Natural killer cell treated with Interleukin-12 subunit alpha and Interleukin-12 subunit beta and Interleukin-15 and Interleukin-18, amount 100 ng/mL, for 72 hours (primary cell): ENCODE results near the gene DOP1A. TPM values are rescaled to one million over a fixed set of nuclear protein-coding genes. Genes with fewer than 3 reads are reported as not detected.

ENCODE experiments used
- ATAC-seq, 2 donors: fragments of 150-1000 bp; cut with Tn5 transposase in 1 of 2; sonication (Bioruptor Pico), chemical (Tn5 transposase) in 1 of 2; 2 replicates each; pipeline ENCODE4 v1.10.0; 2021
- DNase-seq: peaks from one replicate; pipeline ENCODE4 v3.0.0; 2022; ENCODE audit warnings: low spot score
- H3K27ac Mint-ChIP-seq, 2 donors: 1 replicate in 1 of 2; 2 replicates in 1 of 2; pipeline ENCODE4 v1.8.0; 2022; ENCODE audit warnings: mixed read lengths in 2 of 2, mild to moderate bottlenecking in 1 of 2, moderate library complexity in 1 of 2
- H3K27me3 Mint-ChIP-seq, 2 donors: 1 replicate in 1 of 2; 2 replicates in 1 of 2; pipeline ENCODE4 v1.8.0; 2022; ENCODE audit warnings: mixed read lengths in 2 of 2
- H3K36me3 Mint-ChIP-seq: one replicate; pipeline ENCODE4 v1.8.0; 2022; ENCODE audit warnings: mixed read lengths
- H3K4me1 Mint-ChIP-seq, 2 donors: 1 replicate in 1 of 2; 2 replicates in 1 of 2; pipeline ENCODE4 v1.8.0; 2022; ENCODE audit warnings: low read depth in 2 of 2, mixed read lengths in 2 of 2, mild to moderate bottlenecking in 1 of 2
- H3K4me3 Mint-ChIP-seq: one replicate; pipeline ENCODE4 v1.8.0; 2022; ENCODE audit warnings: mixed read lengths
- H3K9me3 Mint-ChIP-seq: 2 replicates; pipeline ENCODE4 v1.8.0; 2022; ENCODE audit warnings: mixed read lengths
- total RNA-seq, 2 donors: library from RNA; stranded (reverse); gene quantifications; one replicate each; pipeline ENCODE4 v1.2.3, GENCODE V29; 2022

Gene DOP1A, protein sequence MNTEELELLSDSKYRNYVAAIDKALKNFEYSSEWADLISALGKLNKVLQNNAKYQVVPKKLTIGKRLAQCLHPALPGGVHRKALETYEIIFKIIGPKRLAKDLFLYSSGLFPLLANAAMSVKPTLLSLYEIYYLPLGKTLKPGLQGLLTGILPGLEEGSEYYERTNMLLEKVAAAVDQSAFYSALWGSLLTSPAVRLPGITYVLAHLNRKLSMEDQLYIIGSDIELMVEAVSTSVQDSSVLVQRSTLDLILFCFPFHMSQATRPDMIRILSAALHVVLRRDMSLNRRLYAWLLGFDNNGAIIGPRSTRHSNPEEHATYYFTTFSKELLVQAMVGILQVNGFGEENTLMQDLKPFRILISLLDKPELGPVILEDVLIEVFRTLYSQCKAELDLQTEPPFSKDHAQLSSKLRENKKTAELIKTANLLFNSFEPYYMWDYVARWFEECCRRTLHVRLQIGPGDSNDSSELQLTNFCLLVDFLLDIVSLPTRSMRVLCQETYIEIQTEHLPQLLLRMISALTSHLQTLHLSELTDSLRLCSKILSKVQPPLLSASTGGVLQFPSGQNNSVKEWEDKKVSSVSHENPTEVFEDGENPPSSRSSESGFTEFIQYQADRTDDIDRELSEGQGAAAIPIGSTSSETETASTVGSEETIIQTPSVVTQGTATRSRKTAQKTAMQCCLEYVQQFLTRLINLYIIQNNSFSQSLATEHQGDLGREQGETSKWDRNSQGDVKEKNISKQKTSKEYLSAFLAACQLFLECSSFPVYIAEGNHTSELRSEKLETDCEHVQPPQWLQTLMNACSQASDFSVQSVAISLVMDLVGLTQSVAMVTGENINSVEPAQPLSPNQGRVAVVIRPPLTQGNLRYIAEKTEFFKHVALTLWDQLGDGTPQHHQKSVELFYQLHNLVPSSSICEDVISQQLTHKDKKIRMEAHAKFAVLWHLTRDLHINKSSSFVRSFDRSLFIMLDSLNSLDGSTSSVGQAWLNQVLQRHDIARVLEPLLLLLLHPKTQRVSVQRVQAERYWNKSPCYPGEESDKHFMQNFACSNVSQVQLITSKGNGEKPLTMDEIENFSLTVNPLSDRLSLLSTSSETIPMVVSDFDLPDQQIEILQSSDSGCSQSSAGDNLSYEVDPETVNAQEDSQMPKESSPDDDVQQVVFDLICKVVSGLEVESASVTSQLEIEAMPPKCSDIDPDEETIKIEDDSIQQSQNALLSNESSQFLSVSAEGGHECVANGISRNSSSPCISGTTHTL (N-terminal part only)
- 10 to 100 TPM; 22.6 to 32.6 TPM for total RNA-seq

DNA sequence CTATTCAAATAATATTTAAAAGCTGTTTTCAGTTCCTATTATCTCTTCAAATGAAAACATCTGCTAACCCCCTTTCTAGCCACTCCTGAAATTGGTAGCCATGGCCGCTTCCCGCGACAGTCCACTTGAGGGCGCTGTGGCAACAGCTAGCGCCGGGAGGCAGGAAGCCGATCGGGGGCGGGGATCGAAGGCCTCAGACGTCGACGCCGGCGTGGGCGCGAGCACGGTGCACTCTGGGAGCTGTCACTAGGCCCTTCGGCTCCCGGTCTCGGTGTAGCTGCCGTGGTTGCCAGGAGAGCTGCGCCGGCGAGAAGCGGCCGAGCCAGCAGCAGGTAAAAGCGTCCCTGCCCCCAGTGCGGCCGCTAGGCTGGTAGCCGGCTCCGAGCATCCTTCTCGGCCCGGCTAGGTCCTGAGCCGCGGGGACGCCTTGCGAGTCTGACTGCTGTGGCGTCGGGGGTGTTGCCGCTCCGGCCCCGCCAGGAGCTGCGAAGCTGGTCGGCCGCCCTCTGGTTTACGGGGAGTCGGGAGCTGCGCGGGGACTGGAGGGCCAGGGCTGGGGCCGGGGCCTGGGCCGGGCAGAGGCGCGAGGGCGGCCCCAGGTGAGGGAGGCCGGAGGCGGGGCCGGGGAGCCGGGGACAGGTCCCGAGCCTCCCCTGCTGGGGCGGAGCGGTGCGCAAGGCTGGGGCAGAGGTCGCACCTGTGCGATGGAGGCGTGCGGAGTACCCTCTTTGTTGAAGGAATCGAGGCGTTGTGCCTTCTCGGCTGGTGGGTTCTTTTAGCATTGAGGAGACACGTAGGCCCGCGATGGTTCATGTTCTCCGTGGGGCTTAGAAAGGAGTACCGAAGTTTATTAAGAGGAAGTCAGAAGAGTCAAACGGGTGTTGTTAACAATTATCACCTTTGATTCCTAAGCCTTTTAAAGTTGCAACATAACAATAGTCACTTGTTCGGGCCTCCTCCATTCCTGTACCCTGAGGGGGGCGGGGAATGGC, at the start of gene DOP1A:
Gene DOP1A, plus strand, starts transcription at position 224 of the 992 bp plus-strand sequence. CDS start 29,307 bp downstream, outside the sequence.
- DNase-seq (peak; percentile 97), ATAC-seq (peak; percentile 94)
- H3K27ac Mint-ChIP-seq = peak within 1 kb of the TSS; percentile 74 to 92
- no peaks in the 10 kb centered on the region for H3K9me3 Mint-ChIP-seq
- no peaks in the 10 kb centered on the region for H3K36me3 Mint-ChIP-seq
- peaks cover 32 to 33% of the 10 kb centered on the region in 2 donors for H3K4me1 Mint-ChIP-seq
- no peaks in the 10 kb centered on the region for H3K27me3 Mint-ChIP-seq
- H3K4me3 Mint-ChIP-seq = peak within 1 kb of the TSS; percentile 85

DNA sequence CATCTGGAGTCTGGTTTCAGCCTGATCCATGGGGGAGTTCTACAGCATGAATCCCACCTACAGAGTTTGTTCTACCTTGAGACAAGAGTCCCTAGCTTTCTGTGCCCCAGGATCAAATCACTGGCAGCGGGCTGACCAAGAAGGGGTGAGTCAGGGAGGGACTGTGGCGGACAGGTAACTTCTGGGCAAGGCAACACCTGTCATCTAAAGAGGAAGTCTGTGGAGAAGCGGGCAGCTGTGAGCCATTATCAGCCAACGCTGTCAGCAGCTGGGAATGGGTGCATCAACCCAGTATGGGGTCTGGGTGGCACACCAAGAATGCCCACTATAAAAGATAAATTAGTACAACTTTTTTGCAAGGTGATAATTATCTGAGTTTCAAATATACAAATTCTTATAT, 47.7 kb upstream of the DOP1A start:
- Mint-ChIP-seq H3K27ac (no peak overlapping the region), H3K36me3 (peaks cover 6% of the 10 kb centered on the region)
- ATAC-seq = no peak

GRCh38 chr6:83031689-83032088, 35.8 kb upstream of the DOP1A start:
- Mint-ChIP-seq H3K36me3 (peaks cover 18% of the 10 kb centered on the region), H3K27ac (no peak overlapping the region), H3K9me3 (peaks cover 3% of the 10 kb centered on the region), H3K4me1 (no peaks in the 10 kb centered on the region), H3K4me3 (no peak overlapping the region), H3K27me3 (no peaks in the 10 kb centered on the region)
- ATAC-seq (no peak), DNase-seq (no peak)

More for the DNA sequence above, 47.7 kb upstream of the DOP1A start:
- no peaks in the 10 kb centered on the region for H3K9me3 Mint-ChIP-seq
- no peak overlapping the region for H3K4me3 Mint-ChIP-seq
- no peaks in the 10 kb centered on the region for H3K4me1 Mint-ChIP-seq
- no peak for DNase-seq
- H3K27me3 Mint-ChIP-seq = no peaks in the 10 kb centered on the region

DNA sequence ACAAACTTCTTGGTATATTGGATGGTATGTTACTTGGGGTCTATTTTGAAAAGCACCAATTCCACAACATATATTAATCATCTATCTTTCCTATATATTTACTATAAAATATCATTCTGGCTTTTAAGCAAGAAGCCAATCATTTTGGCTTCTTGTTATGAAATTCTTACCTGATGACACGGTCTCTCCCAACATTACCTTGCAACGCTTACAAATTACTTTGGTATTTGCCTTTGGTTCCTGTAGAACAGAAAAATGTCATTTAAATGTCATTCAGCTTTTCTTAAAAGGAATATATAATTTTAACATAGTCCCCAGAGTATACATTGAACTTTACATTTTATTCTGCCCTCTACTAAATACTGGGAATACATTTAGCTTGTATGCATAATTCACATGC, 29.2 kb upstream of the DOP1A start:
- Mint-ChIP-seq H3K27ac (no peak overlapping the region), H3K27me3 (no peaks in the 10 kb centered on the region), H3K4me3 (no peak overlapping the region), H3K9me3 (no peaks in the 10 kb centered on the region), H3K4me1 (no peaks in the 10 kb centered on the region), H3K36me3 (peaks cover 6% of the 10 kb centered on the region)
- ATAC-seq = no peak
- DNase-seq = no peak

DNA sequence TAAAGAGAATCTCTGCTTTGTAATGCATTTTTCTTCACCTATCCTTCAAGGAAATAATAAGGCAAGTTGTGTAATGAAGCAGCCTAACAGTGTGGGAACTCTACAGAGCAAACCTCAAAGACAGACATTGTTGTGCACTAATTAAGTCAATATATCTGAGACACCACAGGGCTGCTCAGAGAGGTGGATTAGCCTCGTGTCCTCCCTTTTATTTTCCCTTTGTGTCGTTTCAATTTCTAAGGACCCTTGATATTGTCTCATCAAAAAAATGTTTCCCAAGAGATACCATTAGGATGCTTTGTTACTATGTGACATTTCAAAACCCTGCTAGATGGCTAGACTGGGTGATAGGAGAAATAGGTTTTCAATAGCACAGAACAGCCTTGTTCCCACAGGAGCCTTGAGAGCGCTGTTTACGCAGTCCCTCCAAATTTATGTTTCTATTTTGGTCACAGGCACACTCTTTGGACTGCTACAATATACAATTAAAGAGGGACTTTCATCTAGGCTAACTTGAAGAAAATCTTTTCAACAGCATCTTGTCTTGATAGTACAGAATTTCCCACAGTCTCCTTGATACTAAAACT, 24.9 kb upstream of the DOP1A start:
- DNase-seq (no peak), ATAC-seq (no peak)
- Mint-ChIP-seq H3K27me3 (no peaks in the 10 kb centered on the region), H3K36me3 (no peaks in the 10 kb centered on the region), H3K27ac (no peak overlapping the region), H3K4me1 (no peaks in the 10 kb centered on the region), H3K9me3 (no peaks in the 10 kb centered on the region), H3K4me3 (no peak overlapping the region)

DNA sequence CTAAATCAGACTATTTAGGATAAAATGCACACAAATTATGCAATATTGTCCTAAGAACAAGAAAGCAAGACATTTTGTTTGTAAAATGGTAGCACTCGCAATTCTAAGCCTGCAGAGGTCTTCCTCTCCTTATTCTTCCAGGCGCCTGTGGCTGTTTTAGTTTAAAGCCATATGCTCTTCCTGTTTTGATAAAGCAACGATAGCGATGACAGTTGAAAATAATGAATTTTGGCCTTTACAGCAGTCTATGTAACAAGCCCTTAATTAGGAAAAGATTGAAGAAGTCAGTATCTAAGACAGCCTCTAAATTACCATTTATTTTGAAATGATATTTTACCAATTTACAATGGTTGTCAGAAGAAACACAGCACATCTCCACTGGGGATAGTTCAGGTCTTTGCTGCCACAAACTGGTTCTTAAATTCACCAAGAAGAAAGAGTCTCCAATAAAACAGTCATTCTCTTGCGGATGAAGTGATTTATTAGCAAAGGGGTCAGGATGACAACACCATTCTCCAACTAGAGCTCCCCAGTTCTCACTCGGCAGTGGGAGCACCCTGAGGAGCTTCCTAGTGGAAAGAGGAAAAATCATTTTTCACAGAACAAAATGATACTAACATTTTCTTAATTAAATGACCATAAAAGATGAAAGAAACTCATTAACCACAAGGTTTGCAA, 23.2 kb upstream of the DOP1A start:
- Mint-ChIP-seq H3K27me3 (no peaks in the 10 kb centered on the region), H3K27ac (no peak overlapping the region), H3K4me3 (no peak overlapping the region), H3K9me3 (no peaks in the 10 kb centered on the region), H3K36me3 (no peaks in the 10 kb centered on the region), H3K4me1 (no peaks in the 10 kb centered on the region)
- DNase-seq = no peak
- ATAC-seq = no peak

GRCh38 chr6:83047065-83047754, 20.3 kb upstream of the DOP1A start:
- no peaks in the 10 kb centered on the region for H3K9me3 Mint-ChIP-seq
- no peak for DNase-seq
- no peaks in the 10 kb centered on the region for H3K36me3 Mint-ChIP-seq
- no peak overlapping the region for H3K4me3 Mint-ChIP-seq
- H3K4me1 Mint-ChIP-seq = no peaks in the 10 kb centered on the region
- H3K27ac Mint-ChIP-seq = no peak overlapping the region
- ATAC-seq = no peak
- H3K27me3 Mint-ChIP-seq = no peaks in the 10 kb centered on the region

DNA sequence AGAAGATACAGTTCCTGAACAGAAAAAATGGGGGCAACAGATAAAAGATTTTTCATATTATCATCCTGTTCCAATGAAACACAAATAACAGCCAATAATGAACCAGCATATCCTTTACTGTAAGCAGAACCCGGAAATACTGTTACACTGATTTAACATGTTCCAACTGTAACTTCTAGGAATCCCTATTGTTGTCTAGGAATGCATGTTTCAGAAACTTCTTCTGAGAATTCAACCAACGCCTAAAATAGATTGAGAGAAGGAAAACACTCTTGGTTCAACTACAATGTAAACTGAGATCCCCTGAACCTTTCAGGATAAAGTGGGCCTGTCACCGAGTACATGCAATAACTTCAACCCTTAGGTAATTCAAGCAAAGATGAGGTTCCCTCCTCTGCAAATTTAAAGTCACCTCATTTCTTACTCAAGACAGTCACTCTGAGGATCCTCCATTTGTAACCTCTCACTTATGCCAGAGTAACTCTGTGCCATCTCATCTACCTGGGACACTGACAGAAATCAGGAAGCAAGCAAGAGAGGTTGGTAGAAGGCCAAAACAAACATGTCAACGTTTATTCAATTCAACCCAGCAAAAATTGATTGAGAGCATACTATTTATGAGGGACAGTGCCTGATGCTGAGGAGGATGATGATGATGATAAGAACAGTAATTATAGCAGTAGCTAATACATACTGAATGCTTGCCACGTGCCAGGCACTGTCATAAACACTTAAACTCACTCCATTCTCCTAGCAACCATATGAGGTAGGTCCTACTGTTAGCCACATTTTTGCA, 15.9 kb upstream of the DOP1A start:
- H3K27ac Mint-ChIP-seq = no peak overlapping the region
- H3K36me3 Mint-ChIP-seq = peaks cover 5% of the 10 kb centered on the region
- H3K9me3 Mint-ChIP-seq = no peaks in the 10 kb centered on the region
- no peaks in the 10 kb centered on the region for H3K4me1 Mint-ChIP-seq
- H3K27me3 Mint-ChIP-seq = no peaks in the 10 kb centered on the region
- ATAC-seq = no peak
- no peak for DNase-seq
- H3K4me3 Mint-ChIP-seq = no peak overlapping the region

DNA sequence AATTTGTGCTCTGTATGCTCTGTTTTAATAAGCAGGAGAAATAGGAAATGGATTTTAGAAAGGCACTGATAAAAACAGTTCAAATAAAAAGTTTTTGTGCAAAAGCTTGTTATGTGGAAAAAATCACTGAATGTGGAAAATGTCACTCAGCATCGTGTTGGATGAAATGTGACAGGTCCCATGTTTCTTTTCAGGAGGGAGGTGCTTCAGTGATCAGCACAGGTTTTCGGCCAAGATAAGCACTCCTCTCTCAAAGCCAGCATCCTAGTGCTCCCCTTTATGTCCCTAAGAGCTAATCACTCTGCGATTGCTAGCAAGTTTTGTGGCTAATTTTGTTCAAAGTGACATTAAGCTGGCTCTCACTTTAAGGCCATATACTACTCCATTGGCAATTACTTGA, 13.8 kb upstream of the DOP1A start:
- no peak for ATAC-seq
- Mint-ChIP-seq H3K4me3 (no peak overlapping the region), H3K4me1 (no peaks in the 10 kb centered on the region), H3K36me3 (peaks cover 7% of the 10 kb centered on the region), H3K27ac (no peak overlapping the region), H3K9me3 (no peaks in the 10 kb centered on the region), H3K27me3 (no peaks in the 10 kb centered on the region)
- no peak for DNase-seq

DNA sequence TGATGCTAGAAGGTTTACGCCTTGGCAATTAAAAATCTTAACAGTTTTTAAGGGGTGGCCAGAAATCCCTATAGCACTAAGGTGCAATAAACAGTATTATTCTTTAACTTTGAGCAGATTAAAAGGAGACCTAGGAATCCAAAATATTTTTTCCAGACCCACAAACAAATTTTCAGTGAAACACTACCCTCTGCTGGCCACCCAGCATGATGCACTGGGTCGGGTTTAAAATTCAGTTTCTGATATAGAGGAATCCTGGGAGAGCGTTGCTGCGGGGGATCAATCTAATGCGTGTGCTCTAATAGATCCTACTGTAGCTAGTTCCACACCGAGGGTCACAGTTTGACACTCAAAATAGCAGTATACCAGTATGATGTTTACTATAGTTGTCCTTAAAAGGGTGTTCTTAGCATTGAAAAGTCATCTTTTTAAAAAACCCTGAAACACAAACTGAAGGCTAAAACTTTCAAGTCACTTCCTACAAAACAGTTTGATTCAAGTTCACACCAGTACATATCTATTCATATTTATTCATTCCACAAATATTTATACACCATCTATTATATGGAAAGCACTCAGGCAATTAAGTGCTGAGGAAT, 12.0 kb upstream of the DOP1A start:
- Mint-ChIP-seq H3K27me3 (no peaks in the 10 kb centered on the region), H3K36me3 (peaks cover 12% of the 10 kb centered on the region), H3K4me1 (no peaks in the 10 kb centered on the region), H3K4me3 (no peak overlapping the region), H3K9me3 (no peaks in the 10 kb centered on the region), H3K27ac (no peak overlapping the region)
- DNase-seq (no peak), ATAC-seq (no peak)
